HEK293 (cell line): ENCODE data around the gene KLHL6.

ENCODE experiments used
- MEIS1 ChIP-seq: sonication (generic); formaldehyde crosslinking; IDR thresholded peaks from 2 replicates; pipeline ENCODE4 v1.8.1; 2022; ENCODE audit warnings: missing genetic modification reagents, mild to moderate bottlenecking, borderline replicate concordance
- ZFHX2 ChIP-seq: fragments of 450-650 bp; formaldehyde crosslinking; conservative IDR thresholded peaks from 2 replicates; pipeline ENCODE4 v1.5.1; 2016; ENCODE audit warnings: missing biosample characterization, missing genetic modification characterization
- TF ChIP-seq, protein P1 (sequence below): fragments of 450-650 bp; formaldehyde crosslinking; IDR thresholded peaks from 2 replicates; pipeline ENCODE4 v1.5.1; 2016; ENCODE audit warnings: missing biosample characterization, missing genetic modification characterization

DNA sequence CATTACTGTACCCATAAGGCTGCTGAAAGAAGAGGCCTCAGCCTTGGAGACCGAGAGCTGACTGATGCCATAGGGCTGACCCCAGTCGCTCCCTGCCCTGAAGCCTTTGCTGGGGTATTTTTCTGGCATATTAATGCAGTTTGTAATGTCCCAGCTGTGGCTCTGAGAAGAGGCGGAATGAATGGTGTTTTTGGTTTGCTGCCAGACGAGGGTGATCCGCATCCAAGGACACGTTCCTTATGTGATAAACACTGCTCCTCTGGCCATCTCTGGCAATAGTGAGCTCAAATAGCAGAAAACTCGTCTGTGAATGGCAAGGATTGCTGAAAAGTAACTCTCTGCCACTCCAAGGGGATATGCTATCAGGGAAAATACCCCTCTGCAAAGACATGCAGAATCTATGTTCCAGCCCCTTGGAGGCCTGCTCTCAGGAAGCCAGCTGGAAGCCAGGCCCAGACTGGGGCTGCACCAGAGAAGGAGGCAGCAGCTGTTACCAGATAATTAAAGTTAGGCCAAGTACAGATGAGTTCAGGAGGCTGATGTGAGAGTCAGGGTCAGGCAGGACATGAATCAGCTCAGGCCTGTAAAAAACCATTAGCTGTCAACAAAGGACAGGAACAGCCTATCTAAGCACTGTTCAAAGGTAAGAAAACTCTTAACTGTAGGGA lies 28.9 kb upstream of the KLHL6 start:
- TF ChIP-seq, protein P1, sequence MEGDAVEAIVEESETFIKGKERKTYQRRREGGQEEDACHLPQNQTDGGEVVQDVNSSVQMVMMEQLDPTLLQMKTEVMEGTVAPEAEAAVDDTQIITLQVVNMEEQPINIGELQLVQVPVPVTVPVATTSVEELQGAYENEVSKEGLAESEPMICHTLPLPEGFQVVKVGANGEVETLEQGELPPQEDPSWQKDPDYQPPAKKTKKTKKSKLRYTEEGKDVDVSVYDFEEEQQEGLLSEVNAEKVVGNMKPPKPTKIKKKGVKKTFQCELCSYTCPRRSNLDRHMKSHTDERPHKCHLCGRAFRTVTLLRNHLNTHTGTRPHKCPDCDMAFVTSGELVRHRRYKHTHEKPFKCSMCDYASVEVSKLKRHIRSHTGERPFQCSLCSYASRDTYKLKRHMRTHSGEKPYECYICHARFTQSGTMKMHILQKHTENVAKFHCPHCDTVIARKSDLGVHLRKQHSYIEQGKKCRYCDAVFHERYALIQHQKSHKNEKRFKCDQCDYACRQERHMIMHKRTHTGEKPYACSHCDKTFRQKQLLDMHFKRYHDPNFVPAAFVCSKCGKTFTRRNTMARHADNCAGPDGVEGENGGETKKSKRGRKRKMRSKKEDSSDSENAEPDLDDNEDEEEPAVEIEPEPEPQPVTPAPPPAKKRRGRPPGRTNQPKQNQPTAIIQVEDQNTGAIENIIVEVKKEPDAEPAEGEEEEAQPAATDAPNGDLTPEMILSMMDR = no peak
- no peak for TF ChIP-seq ZFHX2 (tag by site-specific recombination)
- TF ChIP-seq MEIS1 (CRISPR knock-in tag) = no peak
